ENCODE data around the gene GAPDHS.

The GAPDHS gene

DNA sequence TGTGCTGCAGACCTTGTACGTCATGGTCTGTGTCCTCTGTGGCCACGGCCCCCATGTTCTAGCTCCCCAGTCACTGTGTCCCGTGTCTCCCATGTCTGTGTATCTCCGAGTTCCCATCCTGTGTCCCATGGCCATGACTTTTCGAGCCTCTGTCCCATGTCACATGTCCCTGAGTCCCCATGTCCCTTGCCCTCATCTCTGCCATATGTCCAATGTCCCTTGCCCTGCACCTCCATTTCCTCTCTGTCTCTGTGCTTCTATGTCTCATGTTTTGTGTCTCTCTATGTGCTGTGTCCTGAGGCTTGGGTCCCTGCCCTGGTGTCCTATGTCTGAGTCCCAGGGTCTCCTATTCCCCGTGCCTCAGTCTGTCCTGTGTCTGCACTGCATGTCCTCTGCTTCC lies 28.2 kb downstream of the GAPDHS start:
- DNase-seq (ENCODE audit: insufficient read length, low spot score) (no peak), FAIRE-seq (no peak)
- TF ChIP-seq POLR2A (IDR thresholded peaks at IDR 0.05; ENCODE audit: low read depth, low read length), result no peak

GRCh38 chr19:35562336-35562735 lies 29.1 kb downstream of the GAPDHS start:
- DNase-seq (ENCODE audit: insufficient read length, low spot score), result no peak

DNA sequence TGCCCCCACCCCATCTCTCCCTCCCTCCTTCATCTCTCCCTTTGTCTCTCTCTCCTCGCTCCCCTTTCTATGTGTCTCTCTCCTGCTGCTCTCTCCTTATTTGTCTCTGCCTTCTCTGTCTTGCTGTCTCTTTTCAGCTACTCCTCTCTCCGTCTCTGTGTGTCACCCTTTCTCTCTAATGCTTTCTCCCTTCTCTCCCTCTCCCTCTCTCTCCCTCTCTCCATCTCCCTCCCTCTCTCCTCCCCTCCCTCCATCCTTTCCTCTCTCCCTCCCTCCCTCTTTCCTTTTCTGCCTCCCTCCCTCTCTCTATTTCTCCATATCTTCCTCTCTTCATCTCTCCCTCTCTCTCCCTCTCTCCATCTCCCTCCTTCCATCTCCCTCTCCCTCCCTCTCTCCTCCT lies 29.5 kb downstream of the GAPDHS start:
- FAIRE-seq (no peak), DNase-seq (ENCODE audit: insufficient read length, low spot score) (no peak)
- no peak for TF ChIP-seq POLR2A (IDR thresholded peaks at IDR 0.05; ENCODE audit: low read depth, low read length)

More at GRCh38 chr19:35562336-35562735, 29.1 kb downstream of the GAPDHS start:
- no peak for FAIRE-seq
- TF ChIP-seq POLR2A (IDR thresholded peaks at IDR 0.05; ENCODE audit: low read depth, low read length), result no peak

DNA sequence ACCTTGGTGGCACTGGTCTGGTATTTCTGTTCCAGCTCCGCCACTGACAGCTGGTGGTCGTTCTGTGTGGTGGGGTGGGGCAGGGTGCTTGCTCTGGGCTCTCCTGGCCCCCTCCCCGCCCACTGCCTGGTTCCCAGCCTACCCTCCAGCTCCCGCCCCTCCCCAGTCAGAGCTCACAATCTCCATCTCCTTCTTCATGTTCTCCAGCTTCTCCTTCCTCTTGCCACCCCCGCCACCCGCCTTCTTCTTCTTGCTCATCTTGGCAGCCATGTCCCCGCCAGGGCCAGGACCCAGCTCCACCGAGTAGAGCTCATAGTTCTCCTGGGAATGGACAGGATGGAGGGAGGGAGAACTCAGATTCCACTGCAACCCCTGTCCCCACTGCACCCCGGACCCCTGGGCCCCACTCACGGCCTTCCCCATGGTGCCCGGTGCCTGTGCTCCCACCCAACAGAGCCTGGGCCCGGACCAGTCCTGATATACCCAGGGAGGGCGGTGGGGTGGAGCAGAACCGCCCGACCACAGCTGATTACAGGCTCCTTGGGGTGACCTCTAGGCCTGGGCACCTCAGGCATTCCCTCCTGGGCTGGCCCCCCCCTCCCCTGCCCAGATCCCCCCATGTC lies 30.1 kb downstream of the GAPDHS start, which contains the start of gene ATP4A:
ATP4A (minus strand) TSS at position 452 of the 623 bp plus-strand sequence; CDS start at position 423, 29 bp downstream.
- no peak for FAIRE-seq

GRCh38 chr19:35565016-35565856 lies 32.0 kb downstream of the GAPDHS start:
- DNase-seq (ENCODE audit: insufficient read length, low spot score) (no peak), FAIRE-seq (no peak)
- no peak for TF ChIP-seq POLR2A (IDR thresholded peaks at IDR 0.05; ENCODE audit: low read depth, low read length)

More for the DNA sequence above, 30.1 kb downstream of the GAPDHS start, which contains the start of gene ATP4A:
- TF ChIP-seq POLR2A (IDR thresholded peaks at IDR 0.05; ENCODE audit: low read depth, low read length), result no peak
- DNase-seq (ENCODE audit: insufficient read length, low spot score), result no peak

- DNase-seq (ENCODE audit: insufficient read length, low spot score) (no peak), FAIRE-seq (no peak)
- no peak for TF ChIP-seq POLR2A (IDR thresholded peaks at IDR 0.05; ENCODE audit: low read depth, low read length)
Observed at GRCh38 chr19:35566738-35567137, 33.5 kb downstream of the GAPDHS start.

DNA sequence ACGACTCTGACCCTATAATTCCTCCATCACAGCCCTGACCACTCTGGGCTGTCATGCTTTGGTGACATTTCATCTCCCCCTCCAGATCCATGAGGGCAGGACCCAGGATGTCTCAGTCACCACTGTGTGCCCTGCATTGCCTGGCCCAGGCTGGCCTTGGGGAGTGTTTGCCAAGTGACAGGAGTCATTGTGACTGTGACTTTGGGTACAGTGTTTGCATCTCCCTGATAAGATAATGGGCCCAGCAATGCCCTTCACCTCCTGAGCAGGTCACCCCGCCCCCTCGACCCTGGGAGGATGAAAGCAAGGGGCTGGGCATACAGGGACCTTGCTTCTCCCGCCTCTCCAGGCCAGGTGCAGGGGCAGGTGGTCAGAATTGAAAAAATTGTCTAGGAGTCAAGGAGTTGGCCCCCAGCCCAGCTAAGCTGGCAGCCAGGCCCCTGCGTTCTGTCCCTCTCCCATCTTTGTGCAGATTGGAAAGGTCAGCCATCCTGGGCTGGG lies 36.1 kb downstream of the GAPDHS start:
- no peak for DNase-seq (ENCODE audit: insufficient read length, low spot score)
- no peak for TF ChIP-seq POLR2A (IDR thresholded peaks at IDR 0.05; ENCODE audit: low read depth, low read length)
- no peak for FAIRE-seq

- TF ChIP-seq POLR2A (IDR thresholded peaks at IDR 0.05; ENCODE audit: low read depth, low read length), result no peak
- FAIRE-seq (no peak), DNase-seq (ENCODE audit: insufficient read length, low spot score) (no peak)
Observed at GRCh38 chr19:35571406-35571965, 38.2 kb downstream of the GAPDHS start.

DNA sequence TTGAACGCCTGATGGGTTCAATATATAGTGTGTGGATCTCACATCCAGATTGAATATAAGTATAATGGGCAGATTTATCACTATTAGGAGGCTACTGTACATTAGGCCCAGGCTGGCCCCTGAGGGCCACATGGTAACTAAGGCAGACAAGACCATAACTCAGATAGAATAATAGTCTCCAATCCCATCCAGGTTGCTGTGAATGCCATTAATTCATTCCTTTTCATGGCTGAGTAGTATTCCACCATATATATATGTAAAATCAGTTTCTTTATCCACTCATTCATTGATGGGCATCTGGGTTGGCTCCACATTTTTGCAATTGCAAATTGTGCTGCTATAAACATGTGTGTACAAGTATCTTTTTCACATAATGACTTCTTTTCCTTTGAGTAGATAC lies 44.7 kb downstream of the GAPDHS start:
- FAIRE-seq (no peak), DNase-seq (ENCODE audit: insufficient read length, low spot score) (no peak)
- no peak for TF ChIP-seq POLR2A (IDR thresholded peaks at IDR 0.05; ENCODE audit: low read depth, low read length)

- DNase-seq (ENCODE audit: insufficient read length, low spot score) (no peak), FAIRE-seq (no peak)
- TF ChIP-seq POLR2A (IDR thresholded peaks at IDR 0.05; ENCODE audit: low read depth, low read length), result no peak
Observed at GRCh38 chr19:35578707-35579106, 45.5 kb downstream of the GAPDHS start.

DNA sequence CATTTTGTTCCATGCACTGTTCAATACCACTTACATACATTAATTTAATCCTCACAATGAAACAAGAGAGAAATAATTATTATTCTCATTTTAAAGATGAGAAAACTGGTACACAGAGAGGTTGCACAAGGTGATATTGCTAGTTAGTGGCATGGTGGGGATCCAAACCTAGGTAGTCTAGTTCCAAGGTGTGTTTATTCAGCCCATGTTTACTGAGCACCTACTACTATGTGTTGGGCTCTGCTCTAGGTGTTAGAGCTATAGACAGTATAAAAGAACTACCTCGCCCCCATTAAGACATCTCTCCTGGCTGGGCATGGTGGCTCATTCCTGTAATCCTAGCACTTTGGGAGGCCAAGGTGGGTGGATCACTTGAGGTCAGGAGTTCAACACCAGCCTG lies 49.5 kb downstream of the GAPDHS start:
- TF ChIP-seq POLR2A (IDR thresholded peaks at IDR 0.05; ENCODE audit: low read depth, low read length), result no peak
- FAIRE-seq (no peak), DNase-seq (ENCODE audit: insufficient read length, low spot score) (no peak)

DNA sequence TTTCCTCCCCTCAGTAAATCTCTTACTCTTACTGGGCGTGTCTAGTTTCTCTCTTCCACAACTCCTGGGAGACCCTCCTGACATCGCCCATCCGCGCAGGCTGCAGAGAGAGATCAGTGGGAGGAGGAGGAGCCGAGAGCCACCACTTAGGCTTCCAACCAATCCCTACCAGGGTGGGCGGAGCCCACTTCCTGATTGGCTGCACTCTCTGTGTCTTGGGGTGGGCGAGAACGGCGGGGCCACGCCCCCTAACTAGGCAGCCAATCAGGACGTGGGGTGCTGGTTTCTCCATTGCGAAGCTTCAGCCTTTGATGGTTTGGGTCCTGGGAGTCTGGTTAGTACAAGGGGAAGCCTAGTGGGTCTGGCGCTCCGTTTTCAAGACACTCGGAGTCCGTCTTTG lies 52.6 kb downstream of the GAPDHS start, which contains the start of gene PMIS2:
PMIS2 (plus strand) TSS at position 326 of the 400 bp plus-strand sequence. CDS start 87 bp downstream, outside the sequence.
- FAIRE-seq, result no peak
- no peak for DNase-seq (ENCODE audit: insufficient read length, low spot score)
- no peak for TF ChIP-seq POLR2A (IDR thresholded peaks at IDR 0.05; ENCODE audit: low read depth, low read length)

- FAIRE-seq, result no peak
- DNase-seq (ENCODE audit: insufficient read length, low spot score), result no peak
- TF ChIP-seq POLR2A (IDR thresholded peaks at IDR 0.05; ENCODE audit: low read depth, low read length), result no peak
Observed at GRCh38 chr19:35587321-35587720, 54.1 kb downstream of the GAPDHS start.

- FAIRE-seq, result no peak
Observed at GRCh38 chr19:35590875-35591274, 57.6 kb downstream of the GAPDHS start.

More at GRCh38 chr19:35590875-35591274, 57.6 kb downstream of the GAPDHS start:
- DNase-seq (ENCODE audit: insufficient read length, low spot score), result no peak
- no peak for TF ChIP-seq POLR2A (IDR thresholded peaks at IDR 0.05; ENCODE audit: low read depth, low read length)
